Adrenal gland (tissue), 12 donors: Measurements from ENCODE around the gene OTOP3. TPM values are rescaled to one million over a fixed set of nuclear protein-coding genes. Genes with fewer than 3 reads are reported as not detected.

Experiments used
- DNase-seq, 7 donors: peaks; one replicate each; pipeline ENCODE4 v3.0.0-alpha.2; 2019 to 2020
- H3K27ac ChIP-seq, 5 donors: fragments of 200-600 bp; sonication (generic) in 4 of 5; 1 replicate in 3 of 5; 2 replicates in 2 of 5; pipeline versions ENCODE4 v1.5.1 to v1.8.0; 2016 to 2020; ENCODE audit warnings: mild to moderate bottlenecking in 1 of 5
- H3K27me3 ChIP-seq: fragments of 200-600 bp; 2 replicates; pipeline ENCODE4 v1.8.0; 2021
- H3K36me3 ChIP-seq, 2 donors: fragments of 200-600 bp; replicated peaks in 1 of 2; 1 replicate in 1 of 2; 2 replicates in 1 of 2; pipeline versions ENCODE4 v1.5.1 to v1.8.0; 2018 to 2022
- H3K4me1 ChIP-seq, 2 donors: fragments of 200-600 bp; replicated peaks in 1 of 2; 1 replicate in 1 of 2; 2 replicates in 1 of 2; pipeline versions ENCODE4 v1.5.1 to v1.8.0; 2018 to 2021
- H3K4me3 ChIP-seq, 4 donors: fragments of 200-600 bp; sonication (generic) in 3 of 4; one replicate each; pipeline ENCODE4 v1.5.1; 2016 to 2018
- H3K9me3 ChIP-seq, 3 donors: fragments of 200-600 bp; sonication (generic) in 1 of 3; replicated peaks in 1 of 3; 1 replicate in 2 of 3; 2 replicates in 1 of 3; pipeline versions ENCODE4 v1.5.1 to v1.8.0; 2016 to 2021
- CTCF ChIP-seq, 6 experiments: fragments of 450-650 bp in 4 of 6; fragments of 200-600 bp in 2 of 6; sonication (generic) in 1 of 6; IDR thresholded peaks; 1 replicate in 5 of 6; 2 replicates in 1 of 6; pipeline versions ENCODE4 v1.5.1 to v1.8.0; 2016 to 2021; ENCODE audit warnings: antibody characterized with exemption in 6 of 6, mild to moderate bottlenecking in 2 of 6, moderate library complexity in 1 of 6
- POLR2A ChIP-seq, 2 donors: fragments of 450-650 bp; IDR thresholded peaks; one replicate each; pipeline ENCODE4 v1.6.1; 2017; ENCODE audit warnings: antibody characterized with exemption in 2 of 2, mild to moderate bottlenecking in 2 of 2, moderate library complexity in 1 of 2
- WGBS, 4 donors: extraction: QIAGEN DNeasy Blood & Tissue Kit in 2 of 4; methylation state at CpG; one replicate each; pipeline versions ENCODE4 v1.1.5 to v1.1.7; 2013 to 2017; 5-methylcytosine and 5-hydroxymethylcytosine counted together
- intact Hi-C, 2 donors: fragments of 100-400 bp; cut with DNase I; formaldehyde crosslinking; loops; one replicate each; pipeline versions ENCODE4 v1.14.1 to v1.15.0; 2022 to 2023
- polyA plus RNA-seq, 3 donors: library from polyadenylated mRNA; stranded (reverse); fragments of 200-250 nt in 2 of 3; fragments of 350-450 nt in 1 of 3; fragmentation: Illumina TruSeq in 1 of 3; extraction: RNeasy Lipid Tissue Mini Kit (QIAGEN cat#74804) in 1 of 3; gene quantifications; one replicate each; pipeline ENCODE4 v1.2.3, GENCODE V29; 2013 to 2014
- total RNA-seq, 9 donors: library from RNA; depleted of rRNA in 4 of 9; stranded (reverse); fragments of >200 nt in 4 of 9; fragments of 120-200 nt in 1 of 9; fragmentation: NEBNext Ultra II Directional in 1 of 9; extraction: Animal tissue kit (Norgen Biotek cat#: 25700) in 1 of 9; gene quantifications; one replicate each; pipeline versions ENCODE4 v1.1.0 to v1.2.4, GENCODE V29; 2013 to 2023
- donor health status: healthy with polysubstance abuse.
- donor health status: Bipolar disorder and iron deficiency.
- donor health status: DM: yes; HTN: yes; CAD: no.
- donor health status: DM: no; HTN: no; CAD: no.
- donor health status: DM: no; HTN: no; CAD: no.
- donor health status: DM: yes; HTN: yes; CAD: no.

Gene OTOP3
- total and polyA plus RNA-seq, 12 donors: not detected

- Histone ChIP-seq H3K27ac (no peak overlapping the region), H3K4me1 (no peaks in the 10 kb centered on the region), H3K27me3 (no peaks in the 10 kb centered on the region), H3K36me3 (no peaks in the 10 kb centered on the region), H3K9me3 (no peaks in the 10 kb centered on the region), H3K4me3 (no peak overlapping the region)
- intact Hi-C loops: no loop called here
- TF ChIP-seq POLR2A (IDR thresholded peaks at IDR 0.05) (no peak), CTCF (IDR thresholded peaks at IDR 0.05) (no peak)
- DNase-seq: no peak
- WGBS, 4 donors: 85 to 92% (median 89%) methylated on average over 11 to 13 of the region's 13 CpGs
Observed at GRCh38 chr17:74916136-74916850, 19.4 kb upstream of the OTOP3 start.

DNA sequence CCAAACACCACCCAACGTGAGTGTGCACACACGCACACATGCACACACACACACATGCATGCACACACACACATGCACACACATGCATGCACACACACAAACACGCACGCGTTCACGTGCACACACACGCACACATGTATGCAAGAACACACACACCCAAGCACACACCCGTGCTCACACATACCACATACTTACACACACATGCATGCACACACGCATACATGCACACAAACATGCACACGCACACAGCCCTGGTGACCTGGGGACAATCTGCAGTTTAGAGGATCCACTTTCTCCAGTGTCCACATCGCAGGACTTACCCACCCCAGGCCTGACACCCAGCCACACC lies 18.9 kb upstream of the OTOP3 start:
- no peaks in the 10 kb centered on the region for H3K9me3 ChIP-seq
- WGBS, 4 donors: 90 to 94% (median 91%) methylated on average over 9 to 11 of the region's 11 CpGs
- H3K4me1 ChIP-seq: no peaks in the 10 kb centered on the region
- TF ChIP-seq CTCF (IDR thresholded peaks at IDR 0.05): no peak
- no peak for TF ChIP-seq POLR2A (IDR thresholded peaks at IDR 0.05)
- intact Hi-C loops: no loop called here
- no peak overlapping the region for H3K27ac ChIP-seq
- no peaks in the 10 kb centered on the region for H3K36me3 ChIP-seq
- no peaks in the 10 kb centered on the region for H3K27me3 ChIP-seq
- DNase-seq: no peak
- H3K4me3 ChIP-seq: no peak overlapping the region

DNA sequence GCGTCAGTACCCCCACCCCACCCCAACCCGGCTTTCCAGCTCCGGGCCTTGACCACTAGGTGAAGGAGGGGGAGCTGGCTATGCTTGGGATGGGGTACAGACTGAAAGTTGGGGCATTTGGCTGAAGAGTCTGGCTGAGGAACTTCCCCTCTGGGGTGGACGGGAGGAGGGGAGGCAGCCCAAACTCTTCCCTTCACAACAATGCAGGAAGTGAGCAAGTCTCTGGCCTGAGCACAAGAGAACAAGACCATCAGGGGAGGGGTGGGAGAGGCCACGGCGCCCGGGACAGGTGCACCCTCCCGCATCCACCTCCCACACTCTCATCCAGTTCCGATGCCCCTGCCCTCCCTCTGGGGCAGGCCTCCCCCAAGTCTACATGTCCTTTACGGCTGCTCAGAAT lies 18.3 kb upstream of the OTOP3 start:
- DNase-seq: peak in 1 of 7 donors; percentile 30
- Histone ChIP-seq H3K27ac (no peak overlapping the region), H3K4me1 (no peaks in the 10 kb centered on the region), H3K36me3 (no peaks in the 10 kb centered on the region), H3K27me3 (no peaks in the 10 kb centered on the region), H3K4me3 (no peak overlapping the region), H3K9me3 (no peaks in the 10 kb centered on the region)
- intact Hi-C loops: no loop called here
- TF ChIP-seq CTCF (IDR thresholded peaks at IDR 0.05) (no peak), POLR2A (IDR thresholded peaks at IDR 0.05) (no peak)
- 63 to 79% (median 73%) methylated on average over 6 to 10 of the region's 10 CpGs for WGBS, 4 donors

- H3K4me3 ChIP-seq: no peak overlapping the region
- peaks cover 13% of the 10 kb centered on the region in 2 donors for H3K4me1 ChIP-seq
- DNase-seq: no peak
- no peaks in the 10 kb centered on the region for H3K9me3 ChIP-seq
- no peak overlapping the region for H3K27ac ChIP-seq
- H3K36me3 ChIP-seq: no peaks in the 10 kb centered on the region
- TF ChIP-seq CTCF (IDR thresholded peaks at IDR 0.05) (no peak), POLR2A (IDR thresholded peaks at IDR 0.05) (no peak)
- H3K27me3 ChIP-seq: peaks cover 3% of the 10 kb centered on the region
- intact Hi-C loops: no loop called here
- WGBS, 4 donors: 79 to 90% (median 82%) methylated on average over 4 to 5 of the region's 5 CpGs
Observed at GRCh38 chr17:74918906-74919305, 16.8 kb upstream of the OTOP3 start.
